Measurements from ENCODE around the gene GNAL. TPM values are rescaled to one million over a fixed set of nuclear protein-coding genes. Genes with fewer than 3 reads are reported as not detected.

The GNAL gene
- total RNA-seq, 1 experiment from 2014 or later = 4.6 TPM

GRCh38 chr18:11807233-11807632 is 118.2 kb downstream of the GNAL start:
- H2AFZ ChIP-seq (ENCODE audit: low read depth, low read length, poor library complexity, severe bottlenecking) = peak overlapping the region; percentile 30
- peak; percentile 25; the same call in 1 of the 2 replicates for TF ChIP-seq ZFX (IDR thresholded peaks at IDR 0.05)
- TF ChIP-seq CEBPB (IDR thresholded peaks at IDR 0.05; ENCODE audit: low read depth) = 0 out of 2 replicates have a peak, but pooled peaks have one; percentile 3
- TF ChIP-seq TCF7L2 (IDR thresholded peaks at IDR 0.05; ENCODE audit: borderline replicate concordance, extremely low read depth, insufficient read depth, insufficient read length) = no peak
- no peaks in the 10 kb centered on the region for H3K27me3 ChIP-seq (ENCODE audit: insufficient read depth, low read length)
- H3K27ac ChIP-seq (ENCODE audit: low read depth, low read length) = 0 out of 2 replicates have a peak overlapping the region, but pooled peaks have one; percentile 39
- DNase-seq (ENCODE audit: low read depth, low spot score) = no peak
- peak; percentile 33 for ATAC-seq
- RAD21 ChIA-PET (ENCODE audit: low non-redundant PET in 1 of 2, low total read pairs in 2 of 2, uncharacterized antibody in 2 of 2, unreplicated experiment in 2 of 2) = no interaction called here
- POLR2A ChIA-PET = no interaction called here
- H3K4me3 ChIP-seq (replicated peaks in 1 of 2; ENCODE audit: low read depth in 1 of 2, low read length in 2 of 2) = peak overlapping the region in 1 of 2 experiments; percentile 30; a peak in 2 of 4 replicates
- H3K9me3 ChIP-seq (ENCODE audit: control insufficient read depth in 1 of 2, insufficient read depth in 1 of 2, low read depth in 1 of 2, low read length in 2 of 2) = no peaks in the 10 kb centered on the region
- H3K9ac ChIP-seq (ENCODE audit: low read length) = no peak overlapping the region
- H3K4me1 ChIP-seq (ENCODE audit: control insufficient read depth in 1 of 2, insufficient read depth in 2 of 2, low read length in 2 of 2) = peaks cover 29 to 30% of the 10 kb centered on the region in 2 experiments
- intact Hi-C loops (cut with micrococcal nuclease) = no loop called here
- BruUV-seq (replicated peaks) = no TSS peak
- H4K20me1 ChIP-seq (ENCODE audit: insufficient read depth) = no peaks in the 10 kb centered on the region
- CTCF ChIA-PET = interaction anchor here (1.3 kb wide), 1 partner anchor 151 kb away, joined by 3 read pairs; no protein-coding TSS in a partner anchor
- H3K79me2 ChIP-seq (ENCODE audit: insufficient read depth, low read length) = no peaks in the 10 kb centered on the region
- no peaks in the 10 kb centered on the region for H3K36me3 ChIP-seq (ENCODE audit: control insufficient read depth in 1 of 2, insufficient read depth in 2 of 2, low read length in 2 of 2)
- H3K4me2 ChIP-seq (ENCODE audit: low read length) = peak overlapping the region; percentile 63
- no peaks in the 10 kb centered on the region for H3K9me2 ChIP-seq (ENCODE audit: insufficient read depth)

GRCh38 chr18:11808001-11808855 is 119.2 kb downstream of the GNAL start:
- ChIA-PET RAD21 (ENCODE audit: low non-redundant PET in 1 of 2, low total read pairs in 2 of 2, uncharacterized antibody in 2 of 2, unreplicated experiment in 2 of 2) (no interaction called here), CTCF (no interaction called here), POLR2A (no interaction called here)
- H3K9me2 ChIP-seq (ENCODE audit: insufficient read depth) = no peaks in the 10 kb centered on the region
- H3K4me3 ChIP-seq (replicated peaks in 1 of 2; ENCODE audit: low read depth in 1 of 2, low read length in 2 of 2) = no peak overlapping the region
- no peaks in the 10 kb centered on the region for H4K20me1 ChIP-seq (ENCODE audit: insufficient read depth)
- intact Hi-C loops (cut with micrococcal nuclease) = no loop called here
- peaks cover 29 to 30% of the 10 kb centered on the region in 2 experiments for H3K4me1 ChIP-seq (ENCODE audit: control insufficient read depth in 1 of 2, insufficient read depth in 2 of 2, low read length in 2 of 2)
- no peaks in the 10 kb centered on the region for H3K27me3 ChIP-seq (ENCODE audit: insufficient read depth, low read length)
- H3K9ac ChIP-seq (ENCODE audit: low read length) = peak overlapping the region; percentile 24; the same call in 1 of the 2 replicates
- no peaks in the 10 kb centered on the region for H3K79me2 ChIP-seq (ENCODE audit: insufficient read depth, low read length)
- DNase-seq (ENCODE audit: low read depth, low spot score) = peak; percentile 52
- no peaks in the 10 kb centered on the region for H3K9me3 ChIP-seq (ENCODE audit: control insufficient read depth in 1 of 2, insufficient read depth in 1 of 2, low read depth in 1 of 2, low read length in 2 of 2)
- H3K27ac ChIP-seq (ENCODE audit: low read depth, low read length) = peak overlapping the region; percentile 39; the same call in 1 of the 2 replicates
- no peaks in the 10 kb centered on the region for H3K36me3 ChIP-seq (ENCODE audit: control insufficient read depth in 1 of 2, insufficient read depth in 2 of 2, low read length in 2 of 2)
- TF ChIP-seq FOSL1 (IDR thresholded peaks at IDR 0.05; ENCODE audit: low read depth) (peak; percentile 35; the same call in 1 of the 2 replicates), JUND (IDR thresholded peaks at IDR 0.05) (peak; percentile 41), EGR1 (IDR thresholded peaks at IDR 0.05; ENCODE audit: low read depth) (no peak), POLR2AphosphoS5 (IDR thresholded peaks at IDR 0.05; ENCODE audit: low read depth, low read length) (no peak), ZFX (IDR thresholded peaks at IDR 0.05) (no peak), REST (IDR thresholded peaks at IDR 0.05; ENCODE audit: low read depth) (no peak), EZH2 (IDR thresholded peaks at IDR 0.05) (no peak), EZH2phosphoT487 (IDR thresholded peaks at IDR 0.05; ENCODE audit: borderline replicate concordance) (no peak)
- peak; percentile 83 for ATAC-seq
- peak overlapping the region; percentile 30 for H2AFZ ChIP-seq (ENCODE audit: low read depth, low read length, poor library complexity, severe bottlenecking)
- BruUV-seq (replicated peaks) = no TSS peak
- peak overlapping the region; percentile 63 for H3K4me2 ChIP-seq (ENCODE audit: low read length)

Measured in HCT116 (cell line).